IPS-NIHi7 (cell line): ENCODE measurements around the gene TGFBRAP1.
A peak's percentile ranks its signal among the peaks of the same experiment; 100 is the strongest.

Experiments
- DNase-seq: peaks from one replicate; pipeline ENCODE4 v3.0.0; 2012; ENCODE audit warnings: mixed read lengths; ENCODE audit errors: extremely low spot score

The TGFBRAP1 gene

GRCh38 chr2:105313877-105314276 lies 15.7 kb downstream of the TGFBRAP1 start:
- no peak for DNase-seq

GRCh38 chr2:105309147-105309545 lies 20.4 kb downstream of the TGFBRAP1 start:
- no peak for DNase-seq

- DNase-seq, result no peak
Observed at GRCh38 chr2:105308382-105309146, 21.0 kb downstream of the TGFBRAP1 start.

- DNase-seq, result no peak
Observed at GRCh38 chr2:105307962-105308361, 21.6 kb downstream of the TGFBRAP1 start.

- DNase-seq, result no peak
Observed at GRCh38 chr2:105307550-105307949, 22.0 kb downstream of the TGFBRAP1 start.

GRCh38 chr2:105307146-105307545 lies 22.4 kb downstream of the TGFBRAP1 start:
- DNase-seq, result no peak

GRCh38 chr2:105301646-105302045 lies 27.9 kb downstream of the TGFBRAP1 start:
- DNase-seq, result no peak

- DNase-seq, result peak; percentile 54
Observed at GRCh38 chr2:105299290-105299689, 30.2 kb downstream of the TGFBRAP1 start.

GRCh38 chr2:105298017-105298416 lies 31.5 kb downstream of the TGFBRAP1 start:
- no peak for DNase-seq

GRCh38 chr2:105297216-105297615 lies 32.3 kb downstream of the TGFBRAP1 start:
- no peak for DNase-seq

GRCh38 chr2:105296017-105296611 lies 33.4 kb downstream of the TGFBRAP1 start:
- no peak for DNase-seq

GRCh38 chr2:105294844-105295481 lies 34.6 kb downstream of the TGFBRAP1 start:
- DNase-seq, result peak; percentile 88

GRCh38 chr2:105294046-105294445 lies 35.5 kb downstream of the TGFBRAP1 start:
- DNase-seq, result no peak

- DNase-seq, result no peak
Observed at GRCh38 chr2:105291981-105292380, 37.6 kb downstream of the TGFBRAP1 start.

- no peak for DNase-seq
Observed at GRCh38 chr2:105290981-105291660, 38.4 kb downstream of the TGFBRAP1 start.

- no peak for DNase-seq
Observed at GRCh38 chr2:105288133-105288532, 41.4 kb downstream of the TGFBRAP1 start.

GRCh38 chr2:105287692-105288091 lies 41.8 kb downstream of the TGFBRAP1 start:
- DNase-seq, result peak; percentile 65

- no peak for DNase-seq
Observed at GRCh38 chr2:105283532-105283931, 46.0 kb downstream of the TGFBRAP1 start.

- DNase-seq, result no peak
Observed at GRCh38 chr2:105280281-105280680, 49.3 kb downstream of the TGFBRAP1 start.

GRCh38 chr2:105279126-105279525 lies 50.4 kb downstream of the TGFBRAP1 start:
- no peak for DNase-seq

- DNase-seq, result peak; percentile 34
Observed at GRCh38 chr2:105278654-105279053, 50.9 kb downstream of the TGFBRAP1 start.

GRCh38 chr2:105274046-105274445 lies 55.5 kb downstream of the TGFBRAP1 start:
- DNase-seq, result no peak
